Activated B cell treated with CpG ODN at 0.5 μM for 24 hours (primary cell): ENCODE results near the gene ATF5. TPM values are rescaled to one million over a fixed set of nuclear protein-coding genes. Genes with fewer than 3 reads are reported as not detected.

Experiments used
- ATAC-seq: fragments of 200-7000 bp; cut with Tn5 transposase; one replicate; pipeline ENCODE4 v1.10.0; 2021; ENCODE audit warnings: low read depth, mild to moderate bottlenecking, moderate library complexity
- CTCF ChIA-PET: fragments of 350-600 bp; sonication (Branson Sonifier 250); formaldehyde crosslinking; loops from one replicate; lab custom pipeline; 2021; ENCODE audit warnings: antibody characterized with exemption; lab: Charles Lee
- POLR2A ChIA-PET: fragments of 350-600 bp; sonication (Branson Sonifier 250); formaldehyde crosslinking; loops from one replicate; lab custom pipeline; 2021; ENCODE audit warnings: antibody characterized with exemption; lab: Charles Lee
- DNase-seq: peaks from one replicate; pipeline ENCODE4 v3.0.0; 2022
- H3K27ac Mint-ChIP-seq: one replicate; pipeline ENCODE4 v1.8.0; 2020; ENCODE audit warnings: mixed read lengths
- H3K27me3 Mint-ChIP-seq: one replicate; pipeline ENCODE4 v1.8.0; 2021; ENCODE audit warnings: mixed read lengths
- H3K36me3 Mint-ChIP-seq: one replicate; pipeline ENCODE4 v1.8.0; 2021; ENCODE audit warnings: low read depth, mixed read lengths
- H3K4me1 Mint-ChIP-seq: one replicate; pipeline ENCODE4 v1.8.0; 2021; ENCODE audit warnings: mixed read lengths
- H3K4me3 Mint-ChIP-seq: one replicate; pipeline ENCODE4 v1.8.0; 2020; ENCODE audit warnings: mild to moderate bottlenecking, mixed read lengths
- H3K9me3 Mint-ChIP-seq: one replicate; pipeline ENCODE4 v1.8.0; 2020; ENCODE audit warnings: mixed read lengths
- CTCF ChIP-seq: fragments of 200-600 bp; IDR thresholded peaks from one replicate; pipeline ENCODE4 v1.8.0; 2022; ENCODE audit warnings: antibody characterized with exemption, mild to moderate bottlenecking
- intact Hi-C: fragments of 100-400 bp; cut with micrococcal nuclease; formaldehyde crosslinking; loops from one replicate; pipeline ENCODE4 v1.15.1; 2024
- total RNA-seq: library from RNA; stranded (reverse); gene quantifications from 2 replicates; pipeline ENCODE4 v1.2.3, GENCODE V29; 2022

Gene ATF5
- total RNA-seq, 1 donor from 2014 or later: 199 TPM

GRCh38 chr19:49887037-49887664 is 41.9 kb upstream of the ATF5 start:
- H3K36me3 Mint-ChIP-seq: peaks cover 33% of the 10 kb centered on the region
- H3K4me3 Mint-ChIP-seq: no peak overlapping the region
- DNase-seq (no peak), ATAC-seq (no peak)
- intact Hi-C loops: no loop called here
- peaks cover 21% of the 10 kb centered on the region for H3K4me1 Mint-ChIP-seq
- no peak overlapping the region for H3K27ac Mint-ChIP-seq
- no peaks in the 10 kb centered on the region for H3K9me3 Mint-ChIP-seq
- ChIA-PET POLR2A (interaction anchor here (0.7 to 1.4 kb wide), 5 partner anchors 11 to 42 kb away, joined by 3 to 4 read pairs (median 3); partner anchors contain the start of genes ATF5 and NUP62), CTCF (no interaction called here)
- no peaks in the 10 kb centered on the region for H3K27me3 Mint-ChIP-seq
- no peak for TF ChIP-seq CTCF

GRCh38 chr19:49887665-49888509 is 41.1 kb upstream of the ATF5 start:
- no peaks in the 10 kb centered on the region for H3K27me3 Mint-ChIP-seq
- DNase-seq (no peak), ATAC-seq (no peak)
- intact Hi-C loops: no loop called here
- no peak overlapping the region for H3K4me3 Mint-ChIP-seq
- H3K4me1 Mint-ChIP-seq: peaks cover 27% of the 10 kb centered on the region
- no peaks in the 10 kb centered on the region for H3K9me3 Mint-ChIP-seq
- POLR2A ChIA-PET: interaction anchor here (0.6 to 1.8 kb wide), 6 partner anchors 9 to 1092 kb away, joined by 3 to 7 read pairs (median 4); partner anchors contain the start of genes AKT1S1, IL4I1 and TBC1D17
- CTCF ChIA-PET: interaction anchor here (0.8 kb wide), 1 partner anchor 26 kb away, joined by 3 read pairs; no protein-coding TSS in a partner anchor
- H3K36me3 Mint-ChIP-seq: peaks cover 32% of the 10 kb centered on the region
- H3K27ac Mint-ChIP-seq: no peak overlapping the region
- TF ChIP-seq CTCF: no peak

GRCh38 chr19:49888510-49888824 is 40.5 kb upstream of the ATF5 start:
- Mint-ChIP-seq H3K9me3 (no peaks in the 10 kb centered on the region), H3K4me3 (no peak overlapping the region), H3K27me3 (no peaks in the 10 kb centered on the region), H3K27ac (no peak overlapping the region), H3K36me3 (peaks cover 27% of the 10 kb centered on the region), H3K4me1 (peaks cover 32% of the 10 kb centered on the region)
- ChIA-PET POLR2A (interaction anchor here (0.6 to 1.8 kb wide), 5 partner anchors 8 to 1093 kb away, joined by 3 to 7 read pairs (median 5); partner anchors contain the start of genes AKT1S1, IL4I1 and TBC1D17), CTCF (interaction anchor here (0.8 kb wide), 1 partner anchor 25 kb away, joined by 3 read pairs; no protein-coding TSS in a partner anchor)
- TF ChIP-seq CTCF: no peak
- intact Hi-C loops: no loop called here
- DNase-seq (no peak), ATAC-seq (no peak)

GRCh38 chr19:49889038-49889686 is 39.8 kb upstream of the ATF5 start:
- DNase-seq: no peak
- Mint-ChIP-seq H3K27me3 (no peaks in the 10 kb centered on the region), H3K4me1 (peaks cover 35% of the 10 kb centered on the region), H3K27ac (no peak overlapping the region), H3K4me3 (no peak overlapping the region), H3K9me3 (no peaks in the 10 kb centered on the region), H3K36me3 (peaks cover 23% of the 10 kb centered on the region)
- TF ChIP-seq CTCF: no peak
- POLR2A ChIA-PET: interaction anchor here (1.3 to 1.8 kb wide), 3 partner anchors 12 to 39 kb away, joined by 5 to 7 read pairs (median 5); partner anchors contain the start of genes AKT1S1, PTOV1 and TBC1D17
- CTCF ChIA-PET: interaction anchor here (1.5 to 1.6 kb wide), 2 partner anchors 40 to 49 kb away, joined by 3 to 15 read pairs; partner anchors contain the start of genes ATF5 and NUP62
- ATAC-seq: no peak
- intact Hi-C loops: no loop called here
